PC-3 (cell line): ENCODE measurements around the gene TROAP.

Experiments
- EZH2 ChIP-seq: fragments of 300-600 bp; sonication (generic); IDR thresholded peaks from one replicate; pipeline ENCODE4 v1.6.1; 2017; ENCODE audit warnings: antibody characterized with exemption, mild to moderate bottlenecking, low read length; ENCODE audit not compliant: unreplicated experiment
- TF ChIP-seq, protein P1 (sequence below): fragments of 300-600 bp; sonication (generic); conservative IDR thresholded peaks from 2 replicates; pipeline ENCODE4 v1.5.1; 2017; ENCODE audit warnings: antibody characterized with exemption, low read depth, mild to moderate bottlenecking, low read length

DNA sequence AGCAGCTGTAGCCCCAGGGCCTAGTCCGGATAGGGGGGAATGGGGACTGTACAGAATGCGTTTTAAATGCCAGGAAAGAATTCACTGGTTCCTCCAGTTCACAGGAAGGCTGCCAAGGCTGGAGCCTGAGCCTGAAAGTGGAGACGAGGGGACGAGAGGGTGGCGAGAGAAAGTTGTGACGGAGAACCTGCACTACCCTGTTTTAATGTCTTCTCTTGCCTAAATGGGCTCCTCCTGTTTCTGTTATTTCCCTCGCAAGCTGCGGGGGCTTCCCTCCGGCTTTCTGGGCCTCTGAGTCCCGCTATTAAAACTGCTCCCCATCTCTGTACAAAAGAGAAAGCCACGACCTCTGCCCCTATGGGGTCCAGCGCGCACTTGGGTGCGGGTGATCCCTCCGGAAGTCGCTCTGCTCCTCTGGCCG, 9.4 kb downstream of the TROAP start:
- TF ChIP-seq, protein P1, sequence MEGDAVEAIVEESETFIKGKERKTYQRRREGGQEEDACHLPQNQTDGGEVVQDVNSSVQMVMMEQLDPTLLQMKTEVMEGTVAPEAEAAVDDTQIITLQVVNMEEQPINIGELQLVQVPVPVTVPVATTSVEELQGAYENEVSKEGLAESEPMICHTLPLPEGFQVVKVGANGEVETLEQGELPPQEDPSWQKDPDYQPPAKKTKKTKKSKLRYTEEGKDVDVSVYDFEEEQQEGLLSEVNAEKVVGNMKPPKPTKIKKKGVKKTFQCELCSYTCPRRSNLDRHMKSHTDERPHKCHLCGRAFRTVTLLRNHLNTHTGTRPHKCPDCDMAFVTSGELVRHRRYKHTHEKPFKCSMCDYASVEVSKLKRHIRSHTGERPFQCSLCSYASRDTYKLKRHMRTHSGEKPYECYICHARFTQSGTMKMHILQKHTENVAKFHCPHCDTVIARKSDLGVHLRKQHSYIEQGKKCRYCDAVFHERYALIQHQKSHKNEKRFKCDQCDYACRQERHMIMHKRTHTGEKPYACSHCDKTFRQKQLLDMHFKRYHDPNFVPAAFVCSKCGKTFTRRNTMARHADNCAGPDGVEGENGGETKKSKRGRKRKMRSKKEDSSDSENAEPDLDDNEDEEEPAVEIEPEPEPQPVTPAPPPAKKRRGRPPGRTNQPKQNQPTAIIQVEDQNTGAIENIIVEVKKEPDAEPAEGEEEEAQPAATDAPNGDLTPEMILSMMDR: no peak
- TF ChIP-seq EZH2: no peak
